Measurements from ENCODE around the gene LRP1B. TPM values are rescaled to one million over a fixed set of nuclear protein-coding genes. Genes with fewer than 3 reads are reported as not detected.

Gene LRP1B
- total RNA-seq, 2 donors from 2014 or later: 0.91 to 1.2 TPM

DNA sequence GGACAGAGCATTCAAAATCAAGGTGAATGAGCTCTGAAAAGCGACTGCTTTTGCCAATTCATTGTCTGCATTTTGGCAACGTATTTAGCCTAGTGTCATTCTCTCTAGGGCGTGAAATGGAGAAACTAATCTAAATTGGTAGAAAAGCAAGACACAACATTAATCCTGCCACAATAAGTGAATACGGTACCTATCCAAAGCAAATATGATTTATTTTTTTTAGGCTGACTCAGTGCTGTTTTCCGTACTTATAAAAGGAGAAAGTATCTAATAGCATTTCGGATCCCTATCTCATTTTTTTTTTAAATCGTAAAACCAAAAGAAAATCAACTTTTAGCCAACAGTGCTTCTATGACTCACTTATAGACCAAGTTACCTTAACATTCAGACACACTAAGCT lies 672.5 kb downstream of the LRP1B start:
- Histone ChIP-seq H3K36me3 (no peaks in the 10 kb centered on the region), H3K27ac (no peak overlapping the region), H3K4me1 (replicated peaks) (no peaks in the 10 kb centered on the region), H3K27me3 (replicated peaks; ENCODE audit: insufficient read depth) (no peaks in the 10 kb centered on the region), H3K4me3 (no peak overlapping the region), H3K9me3 (no peaks in the 10 kb centered on the region)
- intact Hi-C loops (cut with DNase I): no loop called here
- no peak for TF ChIP-seq POLR2AphosphoS5 (IDR thresholded peaks at IDR 0.05)
- TF ChIP-seq, protein P1, sequence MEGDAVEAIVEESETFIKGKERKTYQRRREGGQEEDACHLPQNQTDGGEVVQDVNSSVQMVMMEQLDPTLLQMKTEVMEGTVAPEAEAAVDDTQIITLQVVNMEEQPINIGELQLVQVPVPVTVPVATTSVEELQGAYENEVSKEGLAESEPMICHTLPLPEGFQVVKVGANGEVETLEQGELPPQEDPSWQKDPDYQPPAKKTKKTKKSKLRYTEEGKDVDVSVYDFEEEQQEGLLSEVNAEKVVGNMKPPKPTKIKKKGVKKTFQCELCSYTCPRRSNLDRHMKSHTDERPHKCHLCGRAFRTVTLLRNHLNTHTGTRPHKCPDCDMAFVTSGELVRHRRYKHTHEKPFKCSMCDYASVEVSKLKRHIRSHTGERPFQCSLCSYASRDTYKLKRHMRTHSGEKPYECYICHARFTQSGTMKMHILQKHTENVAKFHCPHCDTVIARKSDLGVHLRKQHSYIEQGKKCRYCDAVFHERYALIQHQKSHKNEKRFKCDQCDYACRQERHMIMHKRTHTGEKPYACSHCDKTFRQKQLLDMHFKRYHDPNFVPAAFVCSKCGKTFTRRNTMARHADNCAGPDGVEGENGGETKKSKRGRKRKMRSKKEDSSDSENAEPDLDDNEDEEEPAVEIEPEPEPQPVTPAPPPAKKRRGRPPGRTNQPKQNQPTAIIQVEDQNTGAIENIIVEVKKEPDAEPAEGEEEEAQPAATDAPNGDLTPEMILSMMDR (IDR thresholded peaks at IDR 0.05): no peak
- no peak for TF ChIP-seq POLR2A (IDR thresholded peaks at IDR 0.05)
- WGBS: 89% methylated on average over 7 of the region's 7 CpGs
- DNase-seq (ENCODE audit: low spot score): no peak

DNA sequence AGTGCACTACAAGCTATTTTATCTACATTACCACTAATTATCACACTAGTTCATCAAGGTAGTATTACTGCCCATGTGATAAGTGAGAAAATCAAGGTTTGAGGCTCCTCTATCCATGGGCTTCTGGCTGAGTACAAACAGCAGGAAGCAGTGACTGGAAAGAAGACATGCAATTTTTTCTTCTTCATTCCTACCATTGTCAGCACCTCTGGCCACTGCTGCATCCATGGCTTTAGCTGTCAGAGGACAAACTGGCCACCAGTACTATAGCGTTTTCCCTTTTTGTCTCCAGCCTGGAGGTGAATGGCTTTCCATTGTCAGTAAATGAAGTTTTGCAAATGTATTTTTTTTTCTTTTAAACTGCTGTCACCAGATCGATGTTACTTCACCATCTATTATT lies 674.9 kb downstream of the LRP1B start:
- WGBS: 67% methylated on average over 2 of the region's 2 CpGs
- TF ChIP-seq, protein P1 (IDR thresholded peaks at IDR 0.05): no peak
- no peak for TF ChIP-seq POLR2A (IDR thresholded peaks at IDR 0.05)
- no peak for TF ChIP-seq POLR2AphosphoS5 (IDR thresholded peaks at IDR 0.05)

DNA sequence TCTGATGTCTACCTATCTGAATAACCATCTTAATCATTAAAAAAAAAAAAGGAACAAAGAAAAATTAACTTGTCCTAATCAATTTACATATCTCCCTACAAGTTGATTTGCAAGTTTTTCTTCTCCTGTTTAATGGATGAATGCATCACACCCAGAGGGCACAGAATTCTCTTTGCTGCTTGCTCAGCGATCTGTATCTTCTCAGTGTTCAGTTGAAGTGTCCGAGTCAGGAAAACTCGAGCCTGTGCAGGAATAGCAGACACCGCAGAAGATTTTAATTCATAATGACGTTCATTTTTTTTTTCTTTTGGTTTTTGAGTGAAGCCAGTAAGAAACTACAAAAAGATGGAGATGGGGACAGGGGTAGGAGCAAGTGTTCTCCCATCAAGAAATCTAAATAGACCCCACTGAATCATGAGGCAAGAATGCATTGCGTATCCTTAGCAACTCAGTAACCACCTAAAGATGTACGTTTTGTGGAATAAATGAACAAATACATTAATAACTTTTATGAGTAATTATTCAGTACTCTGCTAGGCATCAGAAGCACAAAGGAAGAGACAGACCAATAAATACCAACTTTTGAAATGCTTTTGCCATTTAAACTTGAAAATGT lies 675.5 kb downstream of the LRP1B start:
- H3K4me3 ChIP-seq: no peak overlapping the region
- intact Hi-C loops (cut with DNase I): no loop called here
- H3K27ac ChIP-seq: no peak overlapping the region
- H3K36me3 ChIP-seq: no peaks in the 10 kb centered on the region
- H3K9me3 ChIP-seq: no peaks in the 10 kb centered on the region
- H3K27me3 ChIP-seq (replicated peaks; ENCODE audit: insufficient read depth): no peaks in the 10 kb centered on the region
- WGBS: 44% methylated on average over 7 of the region's 7 CpGs
- no peaks in the 10 kb centered on the region for H3K4me1 ChIP-seq (replicated peaks)
- DNase-seq (ENCODE audit: low spot score): no peak
- TF ChIP-seq POLR2AphosphoS5 (IDR thresholded peaks at IDR 0.05) (no peak), POLR2A (IDR thresholded peaks at IDR 0.05) (no peak)
- TF ChIP-seq, protein P1 (IDR thresholded peaks at IDR 0.05): no peak

More for the DNA sequence above, 674.9 kb downstream of the LRP1B start:
- H3K27ac ChIP-seq: no peak overlapping the region
- intact Hi-C loops (cut with DNase I): no loop called here
- H3K27me3 ChIP-seq (replicated peaks; ENCODE audit: insufficient read depth): no peaks in the 10 kb centered on the region
- no peak overlapping the region for H3K4me3 ChIP-seq
- H3K9me3 ChIP-seq: no peaks in the 10 kb centered on the region
- no peak for DNase-seq (ENCODE audit: low spot score)
- H3K36me3 ChIP-seq: no peaks in the 10 kb centered on the region
- no peaks in the 10 kb centered on the region for H3K4me1 ChIP-seq (replicated peaks)

DNA sequence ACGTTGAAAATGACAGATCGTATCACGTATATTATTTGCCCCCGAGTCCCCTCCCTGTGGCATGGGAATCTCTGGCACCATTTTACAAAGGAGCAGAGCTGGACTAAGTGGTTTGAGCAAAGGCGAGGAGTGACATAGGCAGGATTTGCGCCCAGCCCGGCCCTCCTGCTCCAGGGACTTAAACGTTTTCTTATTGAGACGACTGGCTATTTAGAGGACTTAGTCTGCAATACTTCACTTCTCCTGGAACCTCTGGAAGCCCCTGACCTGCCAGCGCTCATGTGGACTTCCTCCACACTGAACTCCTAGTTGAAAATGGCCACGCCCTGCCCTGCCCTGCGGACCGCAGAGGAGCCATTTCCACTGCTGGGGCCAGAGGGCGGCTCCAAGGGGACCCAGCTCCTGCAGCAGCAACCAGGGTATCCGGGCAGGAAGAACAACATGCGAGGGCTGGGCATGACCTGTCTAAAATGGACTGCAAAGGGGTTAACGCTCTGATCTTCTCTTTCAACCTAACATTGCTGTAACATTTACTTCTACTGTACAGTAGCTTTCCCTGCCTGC lies 690.7 kb downstream of the LRP1B start:
- Histone ChIP-seq H3K27me3 (replicated peaks; ENCODE audit: insufficient read depth) (no peaks in the 10 kb centered on the region), H3K9me3 (no peaks in the 10 kb centered on the region), H3K4me1 (replicated peaks) (no peaks in the 10 kb centered on the region), H3K36me3 (no peaks in the 10 kb centered on the region), H3K27ac (no peak overlapping the region), H3K4me3 (no peak overlapping the region)
- TF ChIP-seq, protein P1 (IDR thresholded peaks at IDR 0.05): no peak
- TF ChIP-seq POLR2AphosphoS5 (IDR thresholded peaks at IDR 0.05) (no peak), POLR2A (IDR thresholded peaks at IDR 0.05) (no peak)
- no peak for DNase-seq (ENCODE audit: low spot score)
- WGBS: 92% methylated on average over 17 of the region's 17 CpGs
- intact Hi-C loops (cut with DNase I): no loop called here

DNA sequence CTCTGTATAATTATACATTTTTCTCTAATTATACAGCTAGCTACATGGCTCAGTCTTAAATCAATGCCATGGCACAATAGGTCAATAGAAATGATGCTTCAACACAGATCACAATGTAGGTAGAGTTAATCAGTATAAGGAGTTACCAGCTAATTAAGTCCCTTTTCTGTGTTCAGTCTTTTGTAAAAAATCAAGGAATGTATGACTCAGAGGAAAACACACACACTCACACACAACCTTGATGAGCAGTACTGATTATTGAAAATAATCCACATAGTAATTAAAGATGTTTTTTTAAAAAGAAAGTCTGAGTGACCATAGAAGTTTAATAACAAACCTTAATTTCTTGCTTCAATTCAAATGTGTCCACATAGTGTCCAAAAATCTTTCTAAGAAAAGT lies 691.3 kb downstream of the LRP1B start:
- Histone ChIP-seq H3K36me3 (no peaks in the 10 kb centered on the region), H3K4me1 (replicated peaks) (no peaks in the 10 kb centered on the region), H3K4me3 (no peak overlapping the region), H3K27me3 (replicated peaks; ENCODE audit: insufficient read depth) (no peaks in the 10 kb centered on the region), H3K9me3 (no peaks in the 10 kb centered on the region), H3K27ac (no peak overlapping the region)
- no peak for DNase-seq (ENCODE audit: low spot score)
- no peak for TF ChIP-seq POLR2A (IDR thresholded peaks at IDR 0.05)
- TF ChIP-seq, protein P1 (IDR thresholded peaks at IDR 0.05): no peak
- TF ChIP-seq POLR2AphosphoS5 (IDR thresholded peaks at IDR 0.05): no peak
- intact Hi-C loops (cut with DNase I): no loop called here
